Effector memory CD8-positive, alpha-beta T cell (primary cell): Measurements from ENCODE around the gene STK11IP.
A peak's percentile ranks its signal among the peaks of the same experiment; 100 is the strongest.

Experiments
- ATAC-seq: fragments of 150-1000 bp; cut with Tn5 transposase; replicated peaks from 2 replicates; pipeline ENCODE4 v1.10.0; 2021; ENCODE audit warnings: mild to moderate bottlenecking, moderate library complexity
- DNase-seq, 3 experiments: peaks; one replicate each; pipeline ENCODE4 v3.0.0; 2021
- H3K27ac Mint-ChIP-seq, 2 donors: one replicate each; pipeline ENCODE4 v1.8.0; 2022; ENCODE audit warnings: mild to moderate bottlenecking in 2 of 2, mixed read lengths in 2 of 2, moderate library complexity in 2 of 2
- H3K27me3 Mint-ChIP-seq, 2 donors: one replicate each; pipeline ENCODE4 v1.8.0; 2022; ENCODE audit warnings: mixed read lengths in 2 of 2
- H3K36me3 Mint-ChIP-seq: one replicate; pipeline ENCODE4 v1.8.0; 2022; ENCODE audit warnings: mild to moderate bottlenecking, moderate library complexity, mixed read lengths; ENCODE audit not compliant: insufficient read depth
- H3K4me1 Mint-ChIP-seq, 2 donors: one replicate each; pipeline ENCODE4 v1.8.0; 2022; ENCODE audit warnings: low read depth in 2 of 2, mixed read lengths in 2 of 2
- H3K4me3 Mint-ChIP-seq, 2 donors: one replicate each; pipeline ENCODE4 v1.8.0; 2022; ENCODE audit warnings: mild to moderate bottlenecking in 2 of 2, mixed read lengths in 2 of 2, moderate library complexity in 2 of 2
- H3K9me3 Mint-ChIP-seq, 2 donors: one replicate each; pipeline ENCODE4 v1.8.0; 2022; ENCODE audit warnings: mixed read lengths in 2 of 2

Gene STK11IP

GRCh38 chr2:219569635-219570034 is 28.0 kb upstream of the STK11IP start:
- Mint-ChIP-seq H3K4me1 (no peaks in the 10 kb centered on the region), H3K36me3 (no peaks in the 10 kb centered on the region), H3K9me3 (no peaks in the 10 kb centered on the region), H3K4me3 (peak overlapping the region; percentile 8 to 53), H3K27ac (no peak overlapping the region), H3K27me3 (peaks cover 43 to 87% of the 10 kb centered on the region in 2 donors)
- ATAC-seq (no peak), DNase-seq (no peak)

GRCh38 chr2:219570194-219570923 is 27.3 kb upstream of the STK11IP start:
- H3K36me3 Mint-ChIP-seq, result no peaks in the 10 kb centered on the region
- peaks cover 49 to 87% of the 10 kb centered on the region in 2 donors for H3K27me3 Mint-ChIP-seq
- H3K4me1 Mint-ChIP-seq, result no peaks in the 10 kb centered on the region
- no peak overlapping the region for H3K27ac Mint-ChIP-seq
- DNase-seq (no peak), ATAC-seq (peak; percentile 31)
- H3K9me3 Mint-ChIP-seq, result no peaks in the 10 kb centered on the region
- H3K4me3 Mint-ChIP-seq, result peak overlapping the region; percentile 8 to 53

- H3K27me3 Mint-ChIP-seq, result peaks cover 53 to 87% of the 10 kb centered on the region in 2 donors
- no peaks in the 10 kb centered on the region for H3K36me3 Mint-ChIP-seq
- H3K9me3 Mint-ChIP-seq, result no peaks in the 10 kb centered on the region
- H3K27ac Mint-ChIP-seq, result no peak overlapping the region
- peak; percentile 37 for ATAC-seq
- no peak for DNase-seq
- H3K4me1 Mint-ChIP-seq, result no peaks in the 10 kb centered on the region
- H3K4me3 Mint-ChIP-seq, result peak overlapping the region in 1 of 2 donors; percentile 53
These were observed 26.7 kb upstream of the STK11IP start for GRCh38 chr2:219570924-219571310.

- peaks cover 56 to 87% of the 10 kb centered on the region in 2 donors for H3K27me3 Mint-ChIP-seq
These were observed 26.1 kb upstream of the STK11IP start, which contains the start of gene OBSL1 for GRCh38 chr2:219571311-219572236. Gene OBSL1, minus strand, starts transcription at chr2:219571539. Its CDS starts 307 bp downstream, at chr2:219571232.

GRCh38 chr2:219572237-219573001 is 25.2 kb upstream of the STK11IP start, which contains the start of gene INHA:
Gene INHA, plus strand, starts transcription at chr2:219572310. Its CDS starts 65 bp downstream, at chr2:219572375.
- no peaks in the 10 kb centered on the region for H3K4me1 Mint-ChIP-seq
- DNase-seq, result no peak
- H3K4me3 Mint-ChIP-seq, result peak within 1 kb of the TSS; percentile 0 to 37
- H3K27ac Mint-ChIP-seq, result peak within 1 kb of the TSS in 1 of 2 donors; percentile 29
- H3K27me3 Mint-ChIP-seq, result peaks cover 61 to 87% of the 10 kb centered on the region in 2 donors
- no peaks in the 10 kb centered on the region for H3K36me3 Mint-ChIP-seq
- ATAC-seq, result no peak
- no peaks in the 10 kb centered on the region for H3K9me3 Mint-ChIP-seq

More at GRCh38 chr2:219571311-219572236, 26.1 kb upstream of the STK11IP start, which contains the start of gene OBSL1:
- Mint-ChIP-seq H3K9me3 (no peaks in the 10 kb centered on the region), H3K4me3 (peak within 1 kb of the TSS; percentile 0 to 53), H3K4me1 (no peaks in the 10 kb centered on the region), H3K36me3 (no peaks in the 10 kb centered on the region), H3K27ac (no peak within 1 kb of the TSS)
- no peak for DNase-seq
- ATAC-seq, result peak; percentile 40

- Mint-ChIP-seq H3K4me1 (no peaks in the 10 kb centered on the region), H3K27me3 (peaks cover 61 to 84% of the 10 kb centered on the region in 2 donors), H3K9me3 (no peaks in the 10 kb centered on the region), H3K27ac (peak overlapping the region in 1 of 2 donors; percentile 29), H3K4me3 (no peak overlapping the region), H3K36me3 (no peaks in the 10 kb centered on the region)
- DNase-seq (no peak), ATAC-seq (no peak)
These were observed 24.5 kb upstream of the STK11IP start for GRCh38 chr2:219573166-219573565.

- H3K27ac Mint-ChIP-seq, result no peak overlapping the region
- DNase-seq, result no peak
- no peak for ATAC-seq
- peaks cover 61 to 80% of the 10 kb centered on the region in 2 donors for H3K27me3 Mint-ChIP-seq
- H3K9me3 Mint-ChIP-seq, result no peaks in the 10 kb centered on the region
- H3K36me3 Mint-ChIP-seq, result peaks cover 2% of the 10 kb centered on the region
- H3K4me3 Mint-ChIP-seq, result no peak overlapping the region
- no peaks in the 10 kb centered on the region for H3K4me1 Mint-ChIP-seq
These were observed 23.0 kb upstream of the STK11IP start for GRCh38 chr2:219574484-219575311.

- no peaks in the 10 kb centered on the region for H3K4me1 Mint-ChIP-seq
- H3K27ac Mint-ChIP-seq, result no peak overlapping the region
- DNase-seq (no peak), ATAC-seq (no peak)
- H3K4me3 Mint-ChIP-seq, result no peak overlapping the region
- H3K9me3 Mint-ChIP-seq, result no peaks in the 10 kb centered on the region
- peaks cover 56 to 76% of the 10 kb centered on the region in 2 donors for H3K27me3 Mint-ChIP-seq
- H3K36me3 Mint-ChIP-seq, result peaks cover 2% of the 10 kb centered on the region
These were observed 21.8 kb upstream of the STK11IP start for GRCh38 chr2:219575566-219576504.

GRCh38 chr2:219576505-219577388 is 20.9 kb upstream of the STK11IP start:
- ATAC-seq (no peak), DNase-seq (no peak)
- Mint-ChIP-seq H3K4me1 (no peaks in the 10 kb centered on the region), H3K27me3 (peaks cover 52 to 80% of the 10 kb centered on the region in 2 donors), H3K36me3 (peaks cover 2% of the 10 kb centered on the region), H3K9me3 (no peaks in the 10 kb centered on the region), H3K27ac (peak overlapping the region in 1 of 2 donors; percentile 11), H3K4me3 (no peak overlapping the region)

GRCh38 chr2:219578811-219579613 is 18.6 kb upstream of the STK11IP start:
- Mint-ChIP-seq H3K36me3 (peaks cover 2% of the 10 kb centered on the region), H3K9me3 (no peaks in the 10 kb centered on the region), H3K27me3 (peaks cover 37 to 57% of the 10 kb centered on the region in 2 donors), H3K27ac (no peak overlapping the region), H3K4me1 (no peaks in the 10 kb centered on the region), H3K4me3 (no peak overlapping the region)
- ATAC-seq (no peak), DNase-seq (no peak)
